ENCODE measurements around the gene ZNF618. TPM values are rescaled to one million over a fixed set of nuclear protein-coding genes. Genes with fewer than 3 reads are reported as not detected.

Gene ZNF618
- total RNA-seq, 4 donors from 2014 or later, result 0.26 to 1.2 (median 1.0) TPM

DNA sequence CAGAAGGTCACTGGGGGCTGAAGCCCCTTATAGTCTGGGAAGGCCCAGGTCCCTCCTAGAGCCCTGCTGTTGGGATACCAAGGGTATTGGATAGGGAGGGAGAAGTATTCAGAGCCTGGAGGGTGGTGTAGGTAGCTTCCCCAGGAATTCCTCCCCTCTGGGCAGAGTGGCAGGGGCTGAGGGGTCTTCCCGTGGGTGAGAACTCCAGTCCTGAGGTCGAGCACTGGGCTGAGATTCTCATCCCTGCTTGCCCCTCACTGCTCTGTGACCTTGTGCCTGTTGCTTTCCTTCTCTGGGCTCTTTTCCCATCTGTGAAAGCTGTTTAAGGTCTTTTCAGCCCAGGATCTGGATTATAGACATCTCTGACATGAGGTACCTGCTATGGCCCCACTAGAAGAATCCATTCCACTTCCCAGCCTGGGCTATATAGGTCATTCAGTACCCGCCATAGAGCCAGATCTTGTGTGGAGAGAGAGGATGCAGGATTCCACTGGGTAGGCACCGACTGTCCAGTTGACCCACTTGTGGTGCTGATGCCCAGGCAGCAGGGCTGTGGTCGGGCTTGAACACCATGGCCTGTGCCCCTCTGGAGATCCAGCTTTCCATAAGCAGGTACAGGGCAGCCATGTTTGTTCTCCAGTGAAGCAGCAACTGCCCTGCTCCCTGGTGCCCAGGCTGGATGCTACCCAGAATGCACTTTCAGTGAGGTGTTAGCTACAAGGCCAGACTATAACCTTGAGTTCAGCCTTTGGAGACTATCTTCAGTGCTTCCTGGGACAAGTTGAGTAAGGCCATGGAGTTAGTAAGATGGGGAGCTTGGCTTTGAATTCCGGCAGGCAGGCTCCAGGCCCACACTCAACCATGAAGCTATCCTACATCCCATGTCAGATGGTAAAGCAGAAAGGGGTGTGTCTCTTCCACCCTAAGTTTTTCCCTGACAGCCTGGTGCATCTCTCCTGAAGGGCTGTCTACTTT is 141.9 kb downstream of the ZNF618 start:
- H3K36me3 ChIP-seq, result no peaks in the 10 kb centered on the region

GRCh38 chr9:114021578-114021977 is 145.5 kb downstream of the ZNF618 start:
- in situ Hi-C loops (cut with MboI; ENCODE audit: low sequenced_read_pairs in 4 of 4), result no loop called here
- Histone ChIP-seq H3K36me3 (no peaks in the 10 kb centered on the region), H3K27ac (no peak overlapping the region), H3K9me3 (peaks cover 0 to 4% (median 2%) of the 10 kb centered on the region in 3 donors), H3K27me3 (no peaks in the 10 kb centered on the region), H3K4me1 (no peaks in the 10 kb centered on the region), H3K4me3 (no peak overlapping the region)
- no peak for DNase-seq
- TF ChIP-seq POLR2A (IDR thresholded peaks at IDR 0.05), result no peak
- no peak for TF ChIP-seq CTCF (IDR thresholded peaks at IDR 0.05 in 4 of 5, conservative IDR thresholded peaks at IDR 0.05 in 1 of 5)
- intact Hi-C loops (cut with DNase I; ENCODE audit: low total_unique reads), result no loop called here
- no peak for ATAC-seq

More for the DNA sequence above, 141.9 kb downstream of the ZNF618 start:
- DNase-seq (no peak), ATAC-seq (no peak)
- peaks cover 0 to 2% (median 0%) of the 10 kb centered on the region in 3 donors for H3K9me3 ChIP-seq
- no peaks in the 10 kb centered on the region for H3K4me1 ChIP-seq
- TF ChIP-seq POLR2A (IDR thresholded peaks at IDR 0.05), result no peak
- TF ChIP-seq CTCF (IDR thresholded peaks at IDR 0.05 in 4 of 5, conservative IDR thresholded peaks at IDR 0.05 in 1 of 5), result no peak
- intact Hi-C loops (cut with DNase I; ENCODE audit: low total_unique reads), result no loop called here
- in situ Hi-C loops (cut with MboI; ENCODE audit: low sequenced_read_pairs in 4 of 4), result no loop called here
- H3K27ac ChIP-seq, result no peak overlapping the region
- H3K27me3 ChIP-seq, result no peaks in the 10 kb centered on the region
- no peak overlapping the region for H3K4me3 ChIP-seq

DNA sequence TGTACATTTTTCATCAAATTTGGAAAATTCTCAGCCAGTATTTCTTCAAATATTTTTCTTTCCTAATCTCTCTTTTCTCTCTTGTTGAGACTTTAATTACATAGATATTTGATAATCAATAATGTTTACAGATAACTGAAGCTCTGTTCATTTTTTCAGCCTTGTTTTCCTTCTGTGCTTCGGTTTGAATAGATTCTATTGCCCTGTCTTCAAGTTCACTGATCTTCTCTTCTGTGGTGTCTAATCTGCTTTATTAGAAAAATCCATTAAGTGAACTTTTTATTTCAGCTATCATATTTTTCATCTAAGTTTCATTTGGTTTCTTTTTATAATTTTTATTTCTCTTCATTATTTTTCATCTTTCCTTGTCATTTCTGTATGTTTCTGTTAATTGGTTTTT is 147.9 kb downstream of the ZNF618 start:
- H3K27ac ChIP-seq, result no peak overlapping the region
- TF ChIP-seq CTCF (IDR thresholded peaks at IDR 0.05 in 4 of 5, conservative IDR thresholded peaks at IDR 0.05 in 1 of 5), result no peak
- TF ChIP-seq POLR2A (IDR thresholded peaks at IDR 0.05), result no peak
- DNase-seq (no peak), ATAC-seq (no peak)
- H3K4me3 ChIP-seq, result no peak overlapping the region
- peaks cover 0 to 4% (median 2%) of the 10 kb centered on the region in 3 donors for H3K9me3 ChIP-seq
- H3K36me3 ChIP-seq, result no peaks in the 10 kb centered on the region
- in situ Hi-C loops (cut with MboI; ENCODE audit: low sequenced_read_pairs in 4 of 4), result no loop called here
- intact Hi-C loops (cut with DNase I; ENCODE audit: low total_unique reads), result no loop called here
- no peaks in the 10 kb centered on the region for H3K4me1 ChIP-seq
- no peaks in the 10 kb centered on the region for H3K27me3 ChIP-seq

GRCh38 chr9:114025196-114025753 is 149.2 kb downstream of the ZNF618 start:
- Histone ChIP-seq H3K4me1 (no peaks in the 10 kb centered on the region), H3K4me3 (no peak overlapping the region), H3K9me3 (peaks cover 0 to 4% (median 2%) of the 10 kb centered on the region in 3 donors), H3K27ac (no peak overlapping the region), H3K36me3 (no peaks in the 10 kb centered on the region), H3K27me3 (no peaks in the 10 kb centered on the region)
- intact Hi-C loops (cut with DNase I; ENCODE audit: low total_unique reads), result no loop called here
- in situ Hi-C loops (cut with MboI; ENCODE audit: low sequenced_read_pairs in 4 of 4), result loop anchor here in 2 of 4 donors (25.0 kb wide), 2 partner anchors 213 to 338 kb away; no protein-coding TSS in a partner anchor
- ATAC-seq (no peak), DNase-seq (no peak)
- TF ChIP-seq CTCF (IDR thresholded peaks at IDR 0.05 in 4 of 5, conservative IDR thresholded peaks at IDR 0.05 in 1 of 5) (no peak), POLR2A (IDR thresholded peaks at IDR 0.05) (no peak)
